Epidermal melanocyte (primary cell): Measurements from ENCODE around the gene BICD1.

Experiments
- DNase-seq: peaks from one replicate; pipeline ENCODE4 v3.0.0; 2011; ENCODE audit warnings: low spot score; ENCODE audit not compliant: insufficient read length

Gene BICD1

GRCh38 chr12:32336261-32336660 lies 229.6 kb downstream of the BICD1 start:
- no peak for DNase-seq

DNA sequence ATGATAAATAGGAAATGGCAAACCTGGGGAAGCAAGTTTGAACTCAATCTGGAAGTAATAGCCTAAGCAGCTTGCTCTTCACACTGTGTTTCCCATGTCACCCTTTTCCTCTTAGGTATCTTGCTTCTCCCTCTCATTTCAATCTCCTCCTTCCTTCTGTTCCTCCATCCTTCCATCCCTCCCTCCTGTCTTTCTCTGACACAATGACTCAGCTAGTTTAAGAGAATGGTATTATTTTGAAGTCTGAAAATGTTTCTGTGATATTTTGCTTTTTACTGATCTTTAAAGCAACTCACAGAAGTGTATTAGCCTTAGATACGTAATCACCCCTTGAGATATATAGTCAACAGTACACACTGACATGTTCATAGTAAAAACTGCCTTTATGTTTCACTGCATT lies 236.8 kb downstream of the BICD1 start:
- DNase-seq, result no peak

DNA sequence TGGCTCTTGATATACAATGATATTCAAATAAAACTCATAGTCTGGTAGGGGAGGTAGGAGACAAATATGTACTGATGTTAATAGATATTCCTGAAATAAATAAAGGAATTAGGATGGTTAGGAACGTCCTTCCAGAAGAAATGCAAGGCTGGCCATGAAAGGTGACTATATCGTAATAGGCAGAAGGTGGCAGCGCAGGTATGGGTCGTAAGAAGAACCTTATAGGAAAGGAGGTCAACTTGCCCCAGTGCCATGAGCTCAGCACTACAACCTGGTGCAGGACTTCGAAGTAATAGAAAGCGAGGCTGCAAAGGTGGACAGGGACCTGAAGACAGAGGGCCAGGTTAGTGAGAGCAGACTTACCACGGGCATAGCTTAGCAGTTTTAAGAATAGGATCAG lies 237.4 kb downstream of the BICD1 start:
- DNase-seq, result no peak

- DNase-seq, result no peak
Measured at GRCh38 chr12:32353540-32353939, 246.9 kb downstream of the BICD1 start.

DNA sequence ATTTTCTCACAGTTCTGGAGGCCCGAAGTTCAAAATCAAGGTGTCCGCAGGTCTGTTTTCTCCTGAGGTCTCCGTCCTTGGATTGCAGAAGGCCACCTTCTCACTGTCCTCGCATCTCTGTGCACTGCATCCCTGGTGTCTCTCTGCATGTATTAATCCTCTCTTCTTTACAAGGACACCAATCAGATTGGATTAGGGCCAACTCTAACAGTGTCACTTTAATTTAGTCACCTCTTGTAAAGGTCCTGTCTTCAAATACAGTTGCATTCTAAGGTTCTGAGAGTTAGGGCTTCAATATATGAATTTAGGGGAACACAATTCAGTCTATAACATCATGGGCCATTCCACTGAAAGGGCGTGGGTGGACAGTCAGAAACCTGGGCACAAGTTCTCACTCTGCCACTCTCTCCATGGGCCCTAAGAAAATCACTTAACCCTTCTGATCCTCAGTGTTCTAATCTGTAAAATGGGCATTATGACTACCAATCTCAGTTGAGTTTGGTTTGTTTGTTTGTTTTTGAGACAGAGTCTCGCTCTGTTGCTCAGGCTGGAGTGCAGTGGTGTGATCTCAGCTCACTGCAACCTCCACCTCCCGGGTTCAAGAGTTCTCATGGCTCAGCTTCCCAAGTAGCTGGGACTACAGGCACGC lies 251.1 kb downstream of the BICD1 start:
- DNase-seq, result no peak

DNA sequence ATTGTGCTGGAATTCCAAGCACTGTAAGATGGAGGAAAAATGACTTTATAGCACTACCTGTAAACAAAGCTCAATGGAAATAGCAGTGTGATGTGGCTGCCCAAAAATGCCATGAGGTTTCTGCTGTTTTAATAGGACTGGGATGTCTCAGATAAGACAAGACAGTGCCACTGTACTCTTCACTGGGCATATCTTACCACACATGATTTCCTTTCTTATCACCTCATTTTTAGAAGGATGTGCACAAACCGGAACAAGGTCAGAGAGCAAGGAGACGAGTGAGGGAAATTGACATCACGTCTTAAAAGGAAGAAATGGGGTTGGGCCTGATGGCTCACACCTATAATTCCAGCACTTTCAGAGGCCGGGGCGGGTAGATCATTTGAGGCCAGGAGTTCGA lies 254.3 kb downstream of the BICD1 start:
- DNase-seq, result no peak

DNA sequence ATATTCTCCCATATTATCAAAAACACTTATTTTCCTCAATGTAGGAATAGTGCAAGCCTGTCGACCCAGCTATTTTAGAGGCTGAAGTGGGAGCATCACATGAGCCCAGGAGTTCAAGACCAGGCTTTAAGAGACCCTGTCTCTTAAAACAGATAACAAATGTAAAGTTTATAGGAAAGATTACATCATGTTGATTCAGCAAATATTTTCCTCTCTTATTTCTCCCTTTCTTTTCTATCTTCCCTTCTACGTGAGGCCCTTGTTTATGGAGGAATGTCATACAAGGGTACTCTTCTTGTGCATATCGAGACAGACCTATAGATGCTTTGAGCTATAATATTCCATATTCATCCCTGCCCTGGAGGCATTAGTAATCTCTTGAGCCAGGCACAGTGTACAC lies 256.2 kb downstream of the BICD1 start:
- no peak for DNase-seq

DNA sequence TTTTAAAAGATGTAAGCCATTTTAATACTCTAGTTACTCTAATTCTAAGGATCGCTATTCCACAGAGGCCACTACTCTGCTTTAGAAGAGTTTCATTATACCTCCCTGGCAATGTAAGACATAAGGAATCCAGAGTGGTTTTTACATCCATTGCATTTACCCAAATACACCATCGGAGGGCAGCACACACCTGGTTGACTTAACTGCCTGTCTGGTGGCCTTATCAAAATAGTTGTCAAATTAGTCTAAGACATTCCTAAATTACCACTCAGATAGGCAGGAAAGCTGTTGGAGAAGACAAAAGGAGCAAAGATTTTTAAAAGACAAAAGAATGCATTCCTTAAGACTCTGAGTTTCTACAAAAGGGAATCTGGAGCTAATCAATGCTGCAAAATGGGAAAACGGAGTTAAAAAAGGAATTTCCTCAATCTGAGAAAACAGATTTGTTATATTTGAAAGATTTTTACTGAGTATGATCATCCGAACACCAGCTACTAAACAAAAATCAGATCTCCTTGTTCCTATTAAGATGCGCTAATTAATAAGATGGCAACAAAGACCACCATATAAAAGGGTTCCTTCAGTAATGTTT lies 258.9 kb downstream of the BICD1 start:
- DNase-seq, result no peak

DNA sequence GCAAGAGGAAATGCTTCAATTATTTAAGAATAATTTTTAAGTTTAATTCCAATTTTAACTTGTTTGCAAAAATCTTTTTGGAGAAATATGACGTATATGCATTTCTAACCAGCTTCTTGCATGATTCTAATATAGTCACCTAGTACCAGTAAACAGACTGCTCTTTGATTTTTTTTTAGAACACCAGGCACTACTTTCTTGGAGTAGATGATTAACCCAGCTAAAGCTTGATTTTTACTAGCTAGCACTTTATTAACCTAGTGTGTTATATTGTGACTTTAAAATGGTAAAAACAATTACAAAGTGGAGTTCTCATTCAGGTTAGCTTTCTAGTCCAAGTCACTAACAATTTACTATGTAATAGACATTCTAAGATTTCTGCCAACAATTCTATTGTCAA lies 260.1 kb downstream of the BICD1 start:
- DNase-seq, result no peak

DNA sequence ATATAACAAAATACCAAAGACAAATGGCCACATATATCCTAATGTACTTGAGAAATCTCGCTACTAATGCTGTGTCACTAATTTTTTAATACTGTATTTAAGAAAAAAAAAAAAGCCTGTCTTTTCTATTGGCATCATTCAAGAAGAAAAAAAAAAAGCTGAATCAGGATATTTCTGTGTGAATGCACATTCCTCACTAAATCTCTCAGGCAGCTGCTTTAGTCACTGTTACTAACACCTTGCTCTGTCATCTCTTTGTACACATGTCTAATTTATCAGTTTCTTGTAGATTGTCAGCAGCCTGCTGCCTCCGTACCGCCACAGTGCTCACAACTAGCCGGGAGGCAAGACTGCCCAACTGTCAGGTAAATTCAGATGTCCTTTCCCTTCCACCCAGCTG lies 260.7 kb downstream of the BICD1 start:
- no peak for DNase-seq

- no peak for DNase-seq
Measured at GRCh38 chr12:32369202-32369601, 262.6 kb downstream of the BICD1 start.

DNA sequence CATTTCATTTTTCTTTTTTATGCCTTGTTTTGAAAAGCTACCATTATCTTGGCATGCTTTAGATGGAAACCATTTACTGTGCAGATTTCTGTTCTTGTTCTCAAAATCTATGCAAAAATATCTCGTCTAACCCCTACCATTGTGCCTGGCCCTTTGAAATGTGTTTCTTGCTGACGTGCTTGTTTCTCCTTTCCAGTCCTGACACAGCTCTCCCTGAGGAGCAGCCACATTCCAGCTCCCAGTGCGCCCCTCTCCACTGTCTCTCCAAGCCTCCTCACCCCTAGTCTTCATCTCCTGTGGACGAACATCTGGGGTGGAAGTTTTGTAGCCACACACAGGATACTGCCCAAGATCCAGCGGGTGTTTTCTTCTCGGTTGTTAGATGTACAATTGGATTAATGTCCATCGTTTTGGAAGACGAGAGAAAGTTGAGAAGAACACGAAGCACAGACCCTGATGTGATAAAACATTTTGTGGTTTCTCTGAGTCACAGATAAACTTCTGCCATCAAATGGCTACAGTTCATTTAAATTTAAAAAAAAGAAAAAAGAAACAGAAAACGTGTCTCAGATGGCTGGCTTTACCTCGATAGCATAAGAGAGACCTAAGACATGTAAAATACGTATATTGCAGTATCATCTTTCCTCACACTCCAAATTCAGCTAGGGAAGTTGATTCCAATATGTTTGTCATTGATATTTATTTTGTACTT lies 270.9 kb downstream of the BICD1 start:
- DNase-seq, result no peak

DNA sequence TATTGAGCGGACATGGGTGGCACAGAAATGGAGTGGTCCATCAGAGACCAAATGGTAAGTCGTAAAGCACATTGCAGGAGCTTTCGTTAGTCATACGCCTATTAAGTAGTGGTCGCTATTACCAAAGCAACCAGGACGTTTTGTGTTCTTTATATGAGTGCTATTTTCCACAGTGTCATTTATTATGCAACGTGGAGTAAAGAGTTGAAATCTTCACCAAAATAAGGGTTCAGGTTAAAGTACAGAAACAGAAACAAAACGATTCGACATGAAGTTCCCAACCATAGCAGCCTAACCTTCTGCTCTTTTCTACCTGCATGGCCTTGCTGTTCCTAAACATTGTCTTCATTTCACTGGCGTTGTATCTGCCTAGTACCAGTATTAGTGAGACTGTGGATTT lies 272.6 kb downstream of the BICD1 start:
- no peak for DNase-seq

DNA sequence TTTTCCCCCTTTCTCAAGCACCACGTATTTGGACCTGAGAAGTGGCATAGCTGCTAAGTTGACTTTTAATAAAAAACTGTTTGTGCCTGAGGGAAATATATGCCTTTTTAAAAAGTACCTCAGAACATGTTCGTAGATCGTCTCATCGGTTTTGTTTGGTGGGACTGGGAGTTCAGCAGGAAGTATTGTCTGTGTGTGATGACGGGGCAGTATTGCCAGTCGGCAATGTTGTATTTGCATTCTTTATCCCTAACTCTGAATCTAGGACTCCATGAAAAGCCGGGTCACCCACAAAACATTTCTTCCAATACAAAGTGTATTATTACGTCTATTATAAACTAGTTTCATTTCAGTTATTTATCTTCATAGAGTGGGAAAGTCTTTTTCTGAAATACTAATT lies 273.0 kb downstream of the BICD1 start:
- DNase-seq, result no peak

GRCh38 chr12:32382226-32382625 lies 275.6 kb downstream of the BICD1 start:
- DNase-seq, result no peak

- no peak for DNase-seq
Measured at GRCh38 chr12:32390572-32391219, 284.0 kb downstream of the BICD1 start.

DNA sequence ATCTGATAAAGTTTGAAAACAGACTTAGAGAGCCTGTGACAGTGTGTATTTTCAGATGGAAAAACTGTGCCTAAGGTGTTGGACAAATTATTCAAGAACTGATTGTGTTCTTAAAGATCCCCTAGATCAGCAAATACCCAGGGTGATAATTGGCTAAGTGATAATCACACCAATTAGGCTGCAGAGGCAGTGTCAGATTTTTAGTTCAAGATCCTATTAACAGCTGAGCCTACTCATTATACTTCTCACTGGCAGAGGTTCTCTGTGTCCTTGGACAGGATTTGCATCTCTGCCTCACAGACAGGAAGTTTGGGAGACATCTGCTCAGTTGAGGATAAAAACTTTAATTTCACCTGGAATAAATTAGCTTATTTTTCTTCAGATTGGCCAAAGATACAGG lies 288.4 kb downstream of the BICD1 start:
- no peak for DNase-seq

- DNase-seq, result no peak
Measured at GRCh38 chr12:32397696-32398095, 291.0 kb downstream of the BICD1 start.

DNA sequence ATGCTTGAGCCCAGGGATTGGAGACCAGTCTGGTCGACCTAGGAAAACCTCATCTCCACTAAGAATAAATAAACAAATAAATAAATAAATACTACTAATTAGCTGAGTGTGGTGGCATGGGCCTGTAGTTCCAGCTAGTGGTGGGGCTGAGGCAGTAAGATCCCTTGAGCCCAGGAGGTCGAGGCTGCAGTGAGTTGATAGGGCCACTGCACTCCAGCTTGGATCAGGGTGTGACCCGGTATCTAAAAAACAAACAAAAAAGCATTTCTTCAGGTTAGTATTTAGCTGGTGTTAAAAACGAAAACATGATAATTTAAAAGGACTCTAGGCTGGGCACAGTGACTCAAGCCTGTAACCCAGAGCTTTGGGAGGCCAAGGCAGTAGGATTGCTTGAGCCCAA lies 291.5 kb downstream of the BICD1 start:
- no peak for DNase-seq

DNA sequence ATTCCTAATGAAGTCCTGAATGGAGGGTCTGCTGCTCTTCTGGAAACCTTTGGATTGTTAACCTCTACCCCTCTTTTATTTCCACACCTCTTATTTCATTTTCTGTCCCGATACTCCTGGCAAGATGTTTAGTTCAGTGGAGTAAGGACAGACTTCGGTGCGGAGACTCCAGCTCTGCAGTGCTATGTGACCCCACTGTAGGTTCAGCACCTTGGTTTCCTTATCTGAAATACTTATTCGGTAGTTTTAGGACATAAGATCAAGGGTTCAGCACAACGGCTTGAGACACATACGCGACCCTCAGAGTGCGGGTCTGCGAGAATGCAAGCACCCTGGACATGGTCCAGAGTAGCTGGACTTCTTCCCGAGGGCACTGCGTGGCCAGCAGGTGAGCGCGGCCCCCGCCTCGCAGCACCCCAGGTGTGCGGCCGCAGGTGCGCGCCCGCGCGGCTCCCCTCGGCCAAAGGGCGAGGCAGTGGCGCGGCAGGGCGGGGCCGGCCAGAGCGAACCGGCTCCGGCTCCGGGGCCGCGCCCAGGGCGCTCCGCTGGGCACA lies 292.2 kb downstream of the BICD1 start:
- no peak for DNase-seq

GRCh38 chr12:32399370-32400113 lies 292.9 kb downstream of the BICD1 start, which contains the start of gene FGD4:
FGD4 (plus strand) TSS chr12:32399558.
- peak; percentile 82 for DNase-seq
